Measurements from ENCODE around the gene IREB2. TPM values are rescaled to one million over a fixed set of nuclear protein-coding genes. Genes with fewer than 3 reads are reported as not detected.

The IREB2 gene
- total and polyA plus RNA-seq, 2 of the 13 experiments (the other 11 are each of a cell fraction or from before 2014, with no cell fraction given): 24.2 to 30.4 TPM

DNA sequence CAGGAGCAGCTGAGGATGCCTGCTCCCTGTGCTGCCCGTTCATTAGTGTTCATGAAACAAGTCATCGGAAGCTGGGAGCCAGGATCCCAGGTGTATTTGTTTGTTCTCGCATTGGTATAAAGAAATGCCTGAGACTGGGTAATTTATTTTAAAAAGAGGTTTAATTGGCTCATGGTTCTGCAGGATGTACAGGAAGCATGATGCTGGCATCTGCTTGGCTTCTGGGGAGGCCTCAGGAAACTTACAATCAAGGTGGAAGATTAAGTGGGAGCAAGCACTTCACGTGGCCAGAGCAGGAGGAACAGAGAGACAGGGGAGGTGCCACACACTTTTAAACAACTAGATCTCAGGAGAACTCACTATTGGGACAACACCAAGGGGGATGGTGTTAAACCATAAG lies 63.8 kb downstream of the IREB2 start:
- Histone ChIP-seq H3K9me3 (ENCODE audit: low read length) (no peaks in the 10 kb centered on the region), H2AFZ (ENCODE audit: low read length) (no peak overlapping the region), H4K20me1 (ENCODE audit: insufficient read depth, low read length) (no peaks in the 10 kb centered on the region), H3K4me1 (ENCODE audit: insufficient read depth, low read length) (peaks cover 8% of the 10 kb centered on the region), H3K36me3 (replicated peaks in 1 of 2; ENCODE audit: control insufficient read depth in 1 of 2, insufficient read depth in 2 of 2, low read length in 2 of 2) (peaks cover 2 to 22% of the 10 kb centered on the region in 2 experiments; a peak in 3 of 5 replicates), H3K27ac (ENCODE audit: extremely low read length, insufficient read depth, low read length) (no peak overlapping the region), H3K27me3 (ENCODE audit: control insufficient read depth in 1 of 2, insufficient read depth in 2 of 2, low read length in 2 of 2) (no peaks in the 10 kb centered on the region; a peak in 1 of 5 replicates), H3K9ac (ENCODE audit: insufficient read depth, low read depth, low read length) (no peak overlapping the region), H3K4me2 (ENCODE audit: low read depth, low read length) (no peak overlapping the region), H3K4me3 (replicated peaks in 1 of 3; ENCODE audit: insufficient read depth in 1 of 3, low read depth in 2 of 3, low read length in 3 of 3) (no peak overlapping the region), H3K79me2 (ENCODE audit: insufficient read depth, low read length) (no peaks in the 10 kb centered on the region)
- ChIA-PET POLR2A (no interaction called here), CTCF (ENCODE audit: low intra/inter-chr PET ratio, low total read pairs) (no interaction called here)
- in situ Hi-C loops (cut with HindIII; ENCODE audit: extremely low pct_ligation_motif_present, low pct_unique_long_range_greater_than_20kb) (no loop called here), intact Hi-C loops (cut with micrococcal nuclease; ENCODE audit: unreplicated experiment) (loop anchor here (10.0 kb wide), 1 partner anchor 63 kb away; the partner anchor contains the start of gene CHRNA5)
- no TSS peak for BruUV-seq (replicated peaks)
- WGBS (ENCODE audit: low lambda C conversion rate): over 99% methylated on average over 4 of the region's 4 CpGs
- ATAC-seq (no peak), DNase-seq (ENCODE audit: low spot score) (no peak), FAIRE-seq (no peak)
- TF ChIP-seq ZNF839 (CRISPR knock-in tag; IDR thresholded peaks at IDR 0.05; ENCODE audit: borderline replicate concordance): no peak
- TF ChIP-seq RBM22 (optimal IDR thresholded peaks at IDR 0.05; ENCODE audit: low read length): peak; percentile 20
- 0 out of 2 replicates have a peak, but pooled peaks have one; percentile 31 for TF ChIP-seq POLR2G (IDR thresholded peaks at IDR 0.05; ENCODE audit: low read depth, low read length)

DNA sequence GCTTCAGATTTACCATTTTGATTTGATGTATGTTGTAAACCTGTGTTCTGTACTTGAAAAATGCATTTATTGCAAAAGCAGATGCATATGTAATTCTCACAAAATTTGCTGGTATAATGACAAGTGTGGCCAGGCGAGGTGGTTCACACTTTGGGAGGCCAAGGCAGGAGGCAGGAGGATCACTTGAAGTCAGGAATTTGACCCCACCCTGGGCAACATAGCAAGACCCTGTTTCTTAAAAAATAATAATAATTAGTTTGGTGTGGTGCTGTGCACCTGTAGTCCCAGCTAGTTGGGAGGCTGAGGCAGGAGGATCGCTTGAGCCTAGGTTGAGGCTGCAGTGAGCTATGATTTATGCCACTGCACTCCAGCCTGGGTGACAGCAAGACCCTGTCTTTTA lies 64.6 kb downstream of the IREB2 start:
- TF ChIP-seq ZNF569 (CRISPR knock-in tag; IDR thresholded peaks at IDR 0.05; ENCODE audit: borderline replicate concordance) (no peak), ZNF10 (CRISPR knock-in tag; IDR thresholded peaks at IDR 0.05; ENCODE audit: borderline replicate concordance, low read depth) (no peak), ZFP1 (CRISPR knock-in tag; IDR thresholded peaks at IDR 0.05) (no peak), SIX4 (CRISPR knock-in tag; IDR thresholded peaks at IDR 0.05) (no peak), FOXJ3 (CRISPR knock-in tag; IDR thresholded peaks at IDR 0.05; ENCODE audit: borderline replicate concordance) (no peak)
- TF ChIP-seq, protein P1, sequence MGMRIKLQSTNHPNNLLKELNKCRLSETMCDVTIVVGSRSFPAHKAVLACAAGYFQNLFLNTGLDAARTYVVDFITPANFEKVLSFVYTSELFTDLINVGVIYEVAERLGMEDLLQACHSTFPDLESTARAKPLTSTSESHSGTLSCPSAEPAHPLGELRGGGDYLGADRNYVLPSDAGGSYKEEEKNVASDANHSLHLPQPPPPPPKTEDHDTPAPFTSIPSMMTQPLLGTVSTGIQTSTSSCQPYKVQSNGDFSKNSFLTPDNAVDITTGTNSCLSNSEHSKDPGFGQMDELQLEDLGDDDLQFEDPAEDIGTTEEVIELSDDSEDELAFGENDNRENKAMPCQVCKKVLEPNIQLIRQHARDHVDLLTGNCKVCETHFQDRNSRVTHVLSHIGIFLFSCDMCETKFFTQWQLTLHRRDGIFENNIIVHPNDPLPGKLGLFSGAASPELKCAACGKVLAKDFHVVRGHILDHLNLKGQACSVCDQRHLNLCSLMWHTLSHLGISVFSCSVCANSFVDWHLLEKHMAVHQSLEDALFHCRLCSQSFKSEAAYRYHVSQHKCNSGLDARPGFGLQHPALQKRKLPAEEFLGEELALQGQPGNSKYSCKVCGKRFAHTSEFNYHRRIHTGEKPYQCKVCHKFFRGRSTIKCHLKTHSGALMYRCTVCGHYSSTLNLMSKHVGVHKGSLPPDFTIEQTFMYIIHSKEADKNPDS (CRISPR knock-in tag; IDR thresholded peaks at IDR 0.05): no peak
- TF ChIP-seq, protein P2, sequence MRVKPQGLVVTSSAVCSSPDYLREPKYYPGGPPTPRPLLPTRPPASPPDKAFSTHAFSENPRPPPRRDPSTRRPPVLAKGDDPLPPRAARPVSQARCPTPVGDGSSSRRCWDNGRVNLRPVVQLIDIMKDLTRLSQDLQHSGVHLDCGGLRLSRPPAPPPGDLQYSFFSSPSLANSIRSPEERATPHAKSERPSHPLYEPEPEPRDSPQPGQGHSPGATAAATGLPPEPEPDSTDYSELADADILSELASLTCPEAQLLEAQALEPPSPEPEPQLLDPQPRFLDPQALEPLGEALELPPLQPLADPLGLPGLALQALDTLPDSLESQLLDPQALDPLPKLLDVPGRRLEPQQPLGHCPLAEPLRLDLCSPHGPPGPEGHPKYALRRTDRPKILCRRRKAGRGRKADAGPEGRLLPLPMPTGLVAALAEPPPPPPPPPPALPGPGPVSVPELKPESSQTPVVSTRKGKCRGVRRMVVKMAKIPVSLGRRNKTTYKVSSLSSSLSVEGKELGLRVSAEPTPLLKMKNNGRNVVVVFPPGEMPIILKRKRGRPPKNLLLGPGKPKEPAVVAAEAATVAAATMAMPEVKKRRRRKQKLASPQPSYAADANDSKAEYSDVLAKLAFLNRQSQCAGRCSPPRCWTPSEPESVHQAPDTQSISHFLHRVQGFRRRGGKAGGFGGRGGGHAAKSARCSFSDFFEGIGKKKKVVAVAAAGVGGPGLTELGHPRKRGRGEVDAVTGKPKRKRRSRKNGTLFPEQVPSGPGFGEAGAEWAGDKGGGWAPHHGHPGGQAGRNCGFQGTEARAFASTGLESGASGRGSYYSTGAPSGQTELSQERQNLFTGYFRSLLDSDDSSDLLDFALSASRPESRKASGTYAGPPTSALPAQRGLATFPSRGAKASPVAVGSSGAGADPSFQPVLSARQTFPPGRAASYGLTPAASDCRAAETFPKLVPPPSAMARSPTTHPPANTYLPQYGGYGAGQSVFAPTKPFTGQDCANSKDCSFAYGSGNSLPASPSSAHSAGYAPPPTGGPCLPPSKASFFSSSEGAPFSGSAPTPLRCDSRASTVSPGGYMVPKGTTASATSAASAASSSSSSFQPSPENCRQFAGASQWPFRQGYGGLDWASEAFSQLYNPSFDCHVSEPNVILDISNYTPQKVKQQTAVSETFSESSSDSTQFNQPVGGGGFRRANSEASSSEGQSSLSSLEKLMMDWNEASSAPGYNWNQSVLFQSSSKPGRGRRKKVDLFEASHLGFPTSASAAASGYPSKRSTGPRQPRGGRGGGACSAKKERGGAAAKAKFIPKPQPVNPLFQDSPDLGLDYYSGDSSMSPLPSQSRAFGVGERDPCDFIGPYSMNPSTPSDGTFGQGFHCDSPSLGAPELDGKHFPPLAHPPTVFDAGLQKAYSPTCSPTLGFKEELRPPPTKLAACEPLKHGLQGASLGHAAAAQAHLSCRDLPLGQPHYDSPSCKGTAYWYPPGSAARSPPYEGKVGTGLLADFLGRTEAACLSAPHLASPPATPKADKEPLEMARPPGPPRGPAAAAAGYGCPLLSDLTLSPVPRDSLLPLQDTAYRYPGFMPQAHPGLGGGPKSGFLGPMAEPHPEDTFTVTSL (CRISPR knock-in tag; IDR thresholded peaks at IDR 0.05; ENCODE audit: borderline replicate concordance): no peak
- FAIRE-seq (no peak), DNase-seq (ENCODE audit: low spot score) (no peak), ATAC-seq (no peak)
- Histone ChIP-seq H3K79me2 (ENCODE audit: insufficient read depth, low read length) (no peaks in the 10 kb centered on the region), H3K36me3 (replicated peaks in 1 of 2; ENCODE audit: control insufficient read depth in 1 of 2, insufficient read depth in 2 of 2, low read length in 2 of 2) (peaks cover 0 to 14% of the 10 kb centered on the region in 2 experiments; a peak in 2 of 5 replicates), H3K27me3 (ENCODE audit: control insufficient read depth in 1 of 2, insufficient read depth in 2 of 2, low read length in 2 of 2) (no peaks in the 10 kb centered on the region; a peak in 1 of 5 replicates), H3K9ac (ENCODE audit: insufficient read depth, low read depth, low read length) (no peak overlapping the region), H3K4me3 (replicated peaks in 1 of 3; ENCODE audit: insufficient read depth in 1 of 3, low read depth in 2 of 3, low read length in 3 of 3) (no peak overlapping the region), H4K20me1 (ENCODE audit: insufficient read depth, low read length) (no peaks in the 10 kb centered on the region), H3K27ac (ENCODE audit: extremely low read length, insufficient read depth, low read length) (no peak overlapping the region), H3K9me3 (ENCODE audit: low read length) (no peaks in the 10 kb centered on the region), H3K4me2 (ENCODE audit: low read depth, low read length) (no peak overlapping the region), H3K4me1 (ENCODE audit: insufficient read depth, low read length) (peaks cover 9% of the 10 kb centered on the region), H2AFZ (ENCODE audit: low read length) (no peak overlapping the region)
- BruUV-seq (replicated peaks): no TSS peak
- ChIA-PET CTCF (ENCODE audit: low intra/inter-chr PET ratio, low total read pairs) (no interaction called here), POLR2A (no interaction called here)
- 97% methylated on average over 2 of the region's 2 CpGs for WGBS (ENCODE audit: low lambda C conversion rate)
- intact Hi-C loops (cut with micrococcal nuclease; ENCODE audit: unreplicated experiment): loop anchor here (10.0 kb wide), 1 partner anchor 62 kb away; the partner anchor contains the start of gene CHRNA5
- in situ Hi-C loops (cut with HindIII; ENCODE audit: extremely low pct_ligation_motif_present, low pct_unique_long_range_greater_than_20kb): no loop called here

All from HepG2 (cell line).